Lung (tissue), 12 donors: ENCODE measurements around the gene NLGN1. TPM values are rescaled to one million over a fixed set of nuclear protein-coding genes. Genes with fewer than 3 reads are reported as not detected.

ENCODE experiments used
- ATAC-seq: fragments of 200-7000 bp; cut with Tn5 transposase; one replicate; pipeline ENCODE4 v1.9.1; 2020; ENCODE audit warnings: moderate number of reproducible peaks; ENCODE audit not compliant: insufficient read depth, low FRiP score
- DNase-seq, 3 donors: peaks; one replicate each; pipeline ENCODE4 v3.0.0-alpha.2; 2013 to 2017
- H3K27ac ChIP-seq, 2 donors: one replicate each; pipeline ENCODE4 v1.5.1; 2013; ENCODE audit warnings: mild to moderate bottlenecking in 2 of 2, moderate library complexity in 2 of 2, control low read depth in 1 of 2, inconsistent platforms in 1 of 2, low read depth in 1 of 2, low read length in 1 of 2
- H3K27me3 ChIP-seq, 3 donors: one replicate each; pipeline ENCODE4 v1.5.1; 2013; ENCODE audit warnings: low read length in 2 of 3; ENCODE audit not compliant: control insufficient read depth in 3 of 3, insufficient read depth in 3 of 3
- H3K36me3 ChIP-seq, 4 donors: one replicate each; pipeline ENCODE4 v1.5.1; 2013; ENCODE audit warnings: low read length in 4 of 4, mild to moderate bottlenecking in 1 of 4, moderate library complexity in 1 of 4; ENCODE audit not compliant: control insufficient read depth in 4 of 4, insufficient read depth in 4 of 4
- H3K4me1 ChIP-seq, 5 donors: one replicate each; pipeline ENCODE4 v1.5.1; 2013; ENCODE audit warnings: low read length in 5 of 5, mild to moderate bottlenecking in 2 of 5, moderate library complexity in 1 of 5; ENCODE audit not compliant: control insufficient read depth in 5 of 5, insufficient read depth in 5 of 5
- H3K4me3 ChIP-seq: one replicate; pipeline ENCODE4 v1.5.1; 2013; ENCODE audit warnings: mild to moderate bottlenecking, control low read depth, moderate library complexity
- H3K9ac ChIP-seq, 2 donors: one replicate each; pipeline ENCODE4 v1.5.1; 2013; ENCODE audit warnings: low read length in 2 of 2, control low read depth in 1 of 2; ENCODE audit not compliant: insufficient read depth in 1 of 2
- H3K9me3 ChIP-seq, 4 donors: one replicate each; pipeline ENCODE4 v1.5.1; 2013; ENCODE audit warnings: low read length in 3 of 4, mild to moderate bottlenecking in 1 of 4, moderate library complexity in 1 of 4; ENCODE audit not compliant: control insufficient read depth in 4 of 4, insufficient read depth in 3 of 4
- whole genome bisulfite sequencing, 2 donors: extraction: QIAGEN DNeasy Blood & Tissue Kit; methylation state at CpG; one replicate each; pipeline ENCODE4 v1.1.7; 2013; 5-methylcytosine and 5-hydroxymethylcytosine counted together
- polyA plus RNA-seq, 2 donors: library from polyadenylated mRNA; stranded (reverse); fragments of 200-250 nt; gene quantifications; one replicate each; pipeline ENCODE4 v1.2.1, GENCODE V29; 2013
- total RNA-seq, 2 donors: library from RNA; depleted of rRNA in 1 of 2; stranded (reverse); fragments of >200 nt in 1 of 2; gene quantifications; one replicate each; pipeline ENCODE4 v1.2.1, GENCODE V29; 2014 to 2021
- TF ChIP-seq, protein P1 (sequence below): IDR thresholded peaks from 2 replicates; pipeline ENCODE4 v1.5.1; 2012; ENCODE audit warnings: mild to moderate bottlenecking; ENCODE audit errors: control extremely low read depth, extremely low read depth
- donor health status: control.
- donor health status: control.
- donor health status: Bipolar disorder and iron deficiency.
- donor health status: healthy.
- donor health status: DM: yes; HTN: yes; CAD: no.

Gene NLGN1
- total and polyA plus RNA-seq, 4 donors: 0.24 to 22.2 (median 1.9) TPM

DNA sequence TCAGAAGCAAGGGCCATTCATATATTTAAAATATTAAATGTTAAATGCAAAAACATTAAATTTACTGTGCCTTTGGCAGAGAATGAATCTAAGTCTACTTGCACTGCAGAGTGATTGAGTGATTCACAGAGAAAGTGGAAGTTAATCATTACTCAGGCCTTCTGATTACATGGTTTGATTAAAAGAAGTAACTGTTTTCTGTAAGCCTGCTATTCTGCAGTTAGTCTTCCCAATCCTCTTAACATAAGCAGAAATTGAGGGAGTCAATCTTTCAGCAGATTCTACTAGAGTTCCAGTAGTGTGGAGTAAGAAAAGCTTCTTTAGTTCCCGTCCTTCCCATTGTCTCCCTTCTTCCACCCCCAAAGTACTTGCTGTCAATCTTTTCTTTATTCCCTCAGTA, 1.5 kb downstream of the NLGN1 start:
- DNase-seq (no peak), ATAC-seq (no peak)
- peaks cover 0 to 3% (median 0%) of the 10 kb centered on the region in 4 donors for H3K36me3 ChIP-seq
- H3K4me1 ChIP-seq: peaks cover 2 to 38% (median 6%) of the 10 kb centered on the region in 5 donors
- no peak overlapping the region for H3K4me3 ChIP-seq
- 85 to 96% methylated on average over 1 of the region's 1 CpG for WGBS, 2 donors
- peak overlapping the region in 1 of 2 donors; percentile 92 for H3K9ac ChIP-seq
- peaks cover 0 to 2% (median 0%) of the 10 kb centered on the region in 4 donors for H3K9me3 ChIP-seq
- H3K27me3 ChIP-seq: peaks cover 0 to 2% (median 0%) of the 10 kb centered on the region in 3 donors
- H3K27ac ChIP-seq: no peak overlapping the region
- TF ChIP-seq, protein P1, sequence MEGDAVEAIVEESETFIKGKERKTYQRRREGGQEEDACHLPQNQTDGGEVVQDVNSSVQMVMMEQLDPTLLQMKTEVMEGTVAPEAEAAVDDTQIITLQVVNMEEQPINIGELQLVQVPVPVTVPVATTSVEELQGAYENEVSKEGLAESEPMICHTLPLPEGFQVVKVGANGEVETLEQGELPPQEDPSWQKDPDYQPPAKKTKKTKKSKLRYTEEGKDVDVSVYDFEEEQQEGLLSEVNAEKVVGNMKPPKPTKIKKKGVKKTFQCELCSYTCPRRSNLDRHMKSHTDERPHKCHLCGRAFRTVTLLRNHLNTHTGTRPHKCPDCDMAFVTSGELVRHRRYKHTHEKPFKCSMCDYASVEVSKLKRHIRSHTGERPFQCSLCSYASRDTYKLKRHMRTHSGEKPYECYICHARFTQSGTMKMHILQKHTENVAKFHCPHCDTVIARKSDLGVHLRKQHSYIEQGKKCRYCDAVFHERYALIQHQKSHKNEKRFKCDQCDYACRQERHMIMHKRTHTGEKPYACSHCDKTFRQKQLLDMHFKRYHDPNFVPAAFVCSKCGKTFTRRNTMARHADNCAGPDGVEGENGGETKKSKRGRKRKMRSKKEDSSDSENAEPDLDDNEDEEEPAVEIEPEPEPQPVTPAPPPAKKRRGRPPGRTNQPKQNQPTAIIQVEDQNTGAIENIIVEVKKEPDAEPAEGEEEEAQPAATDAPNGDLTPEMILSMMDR: no peak

DNA sequence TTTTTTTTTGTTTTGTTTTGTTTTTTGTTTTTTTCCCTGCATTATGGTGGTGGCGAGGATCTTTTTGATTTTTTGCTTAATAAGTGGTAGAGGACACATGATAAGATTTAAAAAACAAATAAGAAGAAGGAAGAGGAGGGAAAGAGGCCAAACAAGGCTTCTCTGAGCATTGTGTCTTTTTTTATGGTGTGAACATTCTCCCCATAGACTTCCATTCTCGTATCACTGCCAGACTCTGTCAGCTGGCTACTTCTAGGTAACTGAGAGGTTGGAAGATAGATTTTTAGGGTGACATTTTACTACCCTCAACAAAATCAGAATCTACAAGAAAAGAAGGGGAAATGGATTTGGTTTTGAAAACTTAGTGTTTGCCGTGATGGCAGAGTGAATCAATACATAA, 3.8 kb downstream of the NLGN1 start:
- peaks cover 2 to 30% (median 6%) of the 10 kb centered on the region in 5 donors for H3K4me1 ChIP-seq
- no peak overlapping the region for H3K9ac ChIP-seq
- H3K9me3 ChIP-seq: no peaks in the 10 kb centered on the region
- ATAC-seq (no peak), DNase-seq (no peak)
- peaks cover 0 to 2% (median 0%) of the 10 kb centered on the region in 3 donors for H3K27me3 ChIP-seq
- TF ChIP-seq, protein P1: no peak
- H3K4me3 ChIP-seq: no peak overlapping the region
- no peak overlapping the region for H3K27ac ChIP-seq
- WGBS, 2 donors: 70 to 93% methylated on average over 3 of the region's 3 CpGs
- H3K36me3 ChIP-seq: peaks cover 0 to 3% (median 0%) of the 10 kb centered on the region in 4 donors

DNA sequence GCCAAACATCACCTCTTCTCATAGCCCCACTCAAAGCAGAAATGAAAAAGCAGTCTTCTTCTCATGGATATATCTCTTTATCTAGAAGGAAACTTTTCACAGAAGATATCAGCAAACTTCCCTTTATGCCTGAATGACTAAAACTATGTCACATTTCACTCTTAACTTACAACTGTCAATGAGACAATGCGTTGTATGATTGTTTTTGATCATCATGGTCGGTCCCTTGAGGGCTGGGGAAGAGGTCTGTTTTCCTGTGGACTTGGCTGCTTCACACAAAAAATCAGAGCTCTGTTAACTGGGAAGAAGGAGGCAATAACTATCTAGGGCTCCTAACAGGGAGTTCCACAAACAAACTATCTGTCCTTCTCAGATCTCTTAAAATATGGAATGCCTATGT, 5.1 kb downstream of the NLGN1 start:
- TF ChIP-seq, protein P1: no peak
- no peak overlapping the region for H3K27ac ChIP-seq
- no peak overlapping the region for H3K9ac ChIP-seq
- H3K9me3 ChIP-seq: no peaks in the 10 kb centered on the region
- no peak overlapping the region for H3K4me3 ChIP-seq
- 44 to 60% methylated on average over 2 of the region's 2 CpGs for WGBS, 2 donors
- ATAC-seq (no peak), DNase-seq (no peak)
- peaks cover under 1 to 26% (median 6%) of the 10 kb centered on the region in 5 donors for H3K4me1 ChIP-seq
- H3K36me3 ChIP-seq: peaks cover 0 to 3% (median 0%) of the 10 kb centered on the region in 4 donors
- no peaks in the 10 kb centered on the region for H3K27me3 ChIP-seq

DNA sequence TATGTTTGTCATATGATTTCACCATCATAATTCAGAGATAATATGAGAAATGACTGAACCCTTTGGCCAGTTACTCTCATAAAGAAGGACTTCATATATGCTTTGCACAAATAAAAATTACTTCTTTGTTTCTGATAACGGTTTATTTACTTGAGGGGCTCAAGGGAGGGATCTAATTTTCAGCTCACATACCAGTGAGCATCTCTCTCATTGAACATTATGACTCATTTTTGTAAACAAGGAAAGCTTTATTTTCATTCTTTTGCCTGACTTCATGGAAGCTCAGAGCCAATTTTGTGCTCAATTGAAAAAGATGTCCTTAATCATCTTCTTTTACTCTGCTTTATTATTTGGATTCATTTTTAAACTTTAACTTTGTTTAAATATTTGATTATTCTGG, 5.8 kb downstream of the NLGN1 start:
- DNase-seq (no peak), ATAC-seq (no peak)
- Histone ChIP-seq H3K27ac (no peak overlapping the region), H3K9me3 (no peaks in the 10 kb centered on the region), H3K4me1 (peaks cover 0 to 21% (median 5%) of the 10 kb centered on the region in 5 donors), H3K36me3 (no peaks in the 10 kb centered on the region), H3K27me3 (no peaks in the 10 kb centered on the region), H3K4me3 (no peak overlapping the region), H3K9ac (no peak overlapping the region)
- 67 to 75% methylated on average over 1 of the region's 1 CpG for WGBS, 2 donors
- TF ChIP-seq, protein P1: no peak
